Measurements from ENCODE around the gene PCDHGB4. TPM values are rescaled to one million over a fixed set of nuclear protein-coding genes. Genes with fewer than 3 reads are reported as not detected.

Gene PCDHGB4
- total and polyA plus RNA-seq, 9 of the 15 experiments (the other 6 are each of a cell fraction or from before 2014, with no cell fraction given) = 0.01 to 0.14 (median 0.03) TPM; not detected in 5

GRCh38 chr5:141389153-141390042, 1.9 kb downstream of the PCDHGB4 start (continued):
- TF ChIP-seq HIVEP1 (CRISPR knock-in tag; IDR thresholded peaks at IDR 0.05) (no peak), ZNF12 (CRISPR knock-in tag; IDR thresholded peaks at IDR 0.05) (no peak), NCOA6 (IDR thresholded peaks at IDR 0.05) (no peak), NR4A1 (CRISPR knock-in tag; IDR thresholded peaks at IDR 0.05) (no peak), NR4A1 (tag; IDR thresholded peaks at IDR 0.05) (no peak), FUS (optimal IDR thresholded peaks at IDR 0.05; ENCODE audit: low read depth, low read length) (no peak), ZNF263 (CRISPR knock-in tag; IDR thresholded peaks at IDR 0.05; ENCODE audit: borderline replicate concordance) (no peak), PRDM10 (IDR thresholded peaks at IDR 0.05; ENCODE audit: partially characterized antibody) (no peak), ZNF507 (tag; conservative IDR thresholded peaks at IDR 0.05) (no peak), MBD2 (IDR thresholded peaks at IDR 0.05; ENCODE audit: borderline replicate concordance, low read depth) (no peak), PRPF4 (IDR thresholded peaks at IDR 0.05; ENCODE audit: insufficient read depth, low read depth, low read length, poor library complexity, severe bottlenecking) (no peak)
